ENCODE data around the gene PPP2R5B.

Gene PPP2R5B

GRCh38 chr11:64906314-64906635 lies 18.2 kb upstream of the PPP2R5B start:
- CTCF ChIA-PET = interaction anchor here (1.4 to 36.3 kb wide), 3 partner anchors 8 to 52 kb away, joined by 4 to 1071 read pairs (median 6); partner anchors contain the start of gene CDC42BPG

GRCh38 chr11:64908766-64909165 lies 15.7 kb upstream of the PPP2R5B start:
- WGBS (ENCODE audit: insufficient coverage) = 97% methylated on average over 7 of the region's 11 CpGs
- Histone ChIP-seq H3K4me1 (ENCODE audit: control extremely low read depth in 1 of 4, control insufficient read depth in 4 of 4, insufficient read depth in 4 of 4, low read length in 3 of 4) (no peaks in the 10 kb centered on the region), H3K27me3 (replicated peaks in 2 of 5; ENCODE audit: control insufficient read depth in 4 of 5, insufficient read depth in 5 of 5, low read length in 4 of 5) (no peaks in the 10 kb centered on the region), H3K4me3 (ENCODE audit: control insufficient read depth in 1 of 7, extremely low read depth in 1 of 7, insufficient read depth in 4 of 7, low read depth in 2 of 7, low read length in 6 of 7) (no peak overlapping the region), H3K9me3 (ENCODE audit: control extremely low read depth in 1 of 5, control insufficient read depth in 4 of 5, insufficient read depth in 2 of 5, low read depth in 1 of 5, low read length in 4 of 5) (no peaks in the 10 kb centered on the region), H3K36me3 (ENCODE audit: control insufficient read depth in 4 of 4, insufficient read depth in 4 of 4, low read length in 3 of 4) (peaks cover 9 to 81% (median 57%) of the 10 kb centered on the region in 4 experiments), H3K27ac (ENCODE audit: insufficient read depth in 1 of 2, low read depth in 1 of 2, low read length in 2 of 2, poor library complexity in 1 of 2, severe bottlenecking in 2 of 2) (no peak overlapping the region)
- ChIA-PET POLR2A (no interaction called here), CTCF (interaction anchor here (0.8 to 1.0 kb wide), 2 partner anchors 9 to 120 kb away, joined by 3 read pairs; no protein-coding TSS in a partner anchor)
- DNase-seq = no peak

More at GRCh38 chr11:64906314-64906635, 18.2 kb upstream of the PPP2R5B start:
- over 99% methylated on average over 13 of the region's 13 CpGs for WGBS (ENCODE audit: insufficient coverage)
- POLR2A ChIA-PET = no interaction called here
- no peak overlapping the region for H3K27ac ChIP-seq (ENCODE audit: insufficient read depth in 1 of 2, low read depth in 1 of 2, low read length in 2 of 2, poor library complexity in 1 of 2, severe bottlenecking in 2 of 2)
- H3K4me3 ChIP-seq (ENCODE audit: control insufficient read depth in 1 of 7, extremely low read depth in 1 of 7, insufficient read depth in 4 of 7, low read depth in 2 of 7, low read length in 6 of 7) = no peak overlapping the region
- no peaks in the 10 kb centered on the region for H3K9me3 ChIP-seq (ENCODE audit: control extremely low read depth in 1 of 5, control insufficient read depth in 4 of 5, insufficient read depth in 2 of 5, low read depth in 1 of 5, low read length in 4 of 5)
- H3K27me3 ChIP-seq (replicated peaks in 2 of 5; ENCODE audit: control insufficient read depth in 4 of 5, insufficient read depth in 5 of 5, low read length in 4 of 5) = no peaks in the 10 kb centered on the region
- H3K4me1 ChIP-seq (ENCODE audit: control extremely low read depth in 1 of 4, control insufficient read depth in 4 of 4, insufficient read depth in 4 of 4, low read length in 3 of 4) = no peaks in the 10 kb centered on the region
- peaks cover 8 to 83% (median 51%) of the 10 kb centered on the region in 4 experiments for H3K36me3 ChIP-seq (ENCODE audit: control insufficient read depth in 4 of 4, insufficient read depth in 4 of 4, low read length in 3 of 4)
- DNase-seq = no peak

- ChIA-PET POLR2A (no interaction called here), CTCF (interaction anchor here (1.0 kb wide), 1 partner anchor 10 kb away, joined by 3 read pairs; no protein-coding TSS in a partner anchor)
- Histone ChIP-seq H3K4me1 (ENCODE audit: control extremely low read depth in 1 of 4, control insufficient read depth in 4 of 4, insufficient read depth in 4 of 4, low read length in 3 of 4) (no peaks in the 10 kb centered on the region), H3K27me3 (replicated peaks in 2 of 5; ENCODE audit: control insufficient read depth in 4 of 5, insufficient read depth in 5 of 5, low read length in 4 of 5) (no peaks in the 10 kb centered on the region), H3K9me3 (ENCODE audit: control extremely low read depth in 1 of 5, control insufficient read depth in 4 of 5, insufficient read depth in 2 of 5, low read depth in 1 of 5, low read length in 4 of 5) (no peaks in the 10 kb centered on the region), H3K27ac (ENCODE audit: insufficient read depth in 1 of 2, low read depth in 1 of 2, low read length in 2 of 2, poor library complexity in 1 of 2, severe bottlenecking in 2 of 2) (no peak overlapping the region), H3K4me3 (ENCODE audit: control insufficient read depth in 1 of 7, extremely low read depth in 1 of 7, insufficient read depth in 4 of 7, low read depth in 2 of 7, low read length in 6 of 7) (no peak overlapping the region), H3K36me3 (ENCODE audit: control insufficient read depth in 4 of 4, insufficient read depth in 4 of 4, low read length in 3 of 4) (peaks cover 11 to 88% (median 62%) of the 10 kb centered on the region in 4 experiments)
- 96% methylated on average over 38 of the region's 39 CpGs for WGBS (ENCODE audit: insufficient coverage)
- DNase-seq = no peak
These were observed 14.7 kb upstream of the PPP2R5B start for GRCh38 chr11:64909653-64910343.

- CTCF ChIA-PET = interaction anchor here (1.1 kb wide), 1 partner anchor 12 kb away, joined by 3 read pairs; no protein-coding TSS in a partner anchor
- peaks cover 11 to 83% (median 57%) of the 10 kb centered on the region in 4 experiments for H3K36me3 ChIP-seq (ENCODE audit: control insufficient read depth in 4 of 4, insufficient read depth in 4 of 4, low read length in 3 of 4)
- WGBS (ENCODE audit: insufficient coverage) = 95% methylated on average over 24 of the region's 27 CpGs
- H3K27me3 ChIP-seq (replicated peaks in 2 of 5; ENCODE audit: control insufficient read depth in 4 of 5, insufficient read depth in 5 of 5, low read length in 4 of 5) = no peaks in the 10 kb centered on the region
- H3K27ac ChIP-seq (ENCODE audit: insufficient read depth in 1 of 2, low read depth in 1 of 2, low read length in 2 of 2, poor library complexity in 1 of 2, severe bottlenecking in 2 of 2) = no peak overlapping the region
- H3K4me1 ChIP-seq (ENCODE audit: control extremely low read depth in 1 of 4, control insufficient read depth in 4 of 4, insufficient read depth in 4 of 4, low read length in 3 of 4) = peaks cover 0 to 4% (median 1%) of the 10 kb centered on the region in 4 experiments
- no peaks in the 10 kb centered on the region for H3K9me3 ChIP-seq (ENCODE audit: control extremely low read depth in 1 of 5, control insufficient read depth in 4 of 5, insufficient read depth in 2 of 5, low read depth in 1 of 5, low read length in 4 of 5)
- H3K4me3 ChIP-seq (ENCODE audit: control insufficient read depth in 1 of 7, extremely low read depth in 1 of 7, insufficient read depth in 4 of 7, low read depth in 2 of 7, low read length in 6 of 7) = no peak overlapping the region
- no peak for DNase-seq
- POLR2A ChIA-PET = no interaction called here
These were observed 13.9 kb upstream of the PPP2R5B start for GRCh38 chr11:64910451-64911093.

- Histone ChIP-seq H3K4me1 (ENCODE audit: control extremely low read depth in 1 of 4, control insufficient read depth in 4 of 4, insufficient read depth in 4 of 4, low read length in 3 of 4) (peaks cover 0 to 10% (median 7%) of the 10 kb centered on the region in 4 experiments), H3K27ac (ENCODE audit: insufficient read depth in 1 of 2, low read depth in 1 of 2, low read length in 2 of 2, poor library complexity in 1 of 2, severe bottlenecking in 2 of 2) (no peak overlapping the region), H3K4me3 (ENCODE audit: control insufficient read depth in 1 of 7, extremely low read depth in 1 of 7, insufficient read depth in 4 of 7, low read depth in 2 of 7, low read length in 6 of 7) (no peak overlapping the region), H3K36me3 (ENCODE audit: control insufficient read depth in 4 of 4, insufficient read depth in 4 of 4, low read length in 3 of 4) (peaks cover 11 to 78% (median 54%) of the 10 kb centered on the region in 4 experiments), H3K27me3 (replicated peaks in 2 of 5; ENCODE audit: control insufficient read depth in 4 of 5, insufficient read depth in 5 of 5, low read length in 4 of 5) (no peaks in the 10 kb centered on the region), H3K9me3 (ENCODE audit: control extremely low read depth in 1 of 5, control insufficient read depth in 4 of 5, insufficient read depth in 2 of 5, low read depth in 1 of 5, low read length in 4 of 5) (no peaks in the 10 kb centered on the region)
- 99% methylated on average over 6 of the region's 7 CpGs for WGBS (ENCODE audit: insufficient coverage)
- CTCF ChIA-PET = interaction anchor here (1.1 to 2.0 kb wide), 3 partner anchors 13 to 63 kb away, joined by 3 to 9 read pairs (median 7); no protein-coding TSS in a partner anchor
- POLR2A ChIA-PET = no interaction called here
- no peak for DNase-seq
These were observed 13.3 kb upstream of the PPP2R5B start for GRCh38 chr11:64911142-64911541.

- ChIA-PET CTCF (interaction anchor here (1.1 to 2.0 kb wide), 4 partner anchors 13 to 85 kb away, joined by 3 to 9 read pairs (median 6); partner anchors contain the start of gene BATF2), POLR2A (no interaction called here)
- no peak overlapping the region for H3K27ac ChIP-seq (ENCODE audit: insufficient read depth in 1 of 2, low read depth in 1 of 2, low read length in 2 of 2, poor library complexity in 1 of 2, severe bottlenecking in 2 of 2)
- no peak overlapping the region for H3K4me3 ChIP-seq (ENCODE audit: control insufficient read depth in 1 of 7, extremely low read depth in 1 of 7, insufficient read depth in 4 of 7, low read depth in 2 of 7, low read length in 6 of 7)
- H3K4me1 ChIP-seq (ENCODE audit: control extremely low read depth in 1 of 4, control insufficient read depth in 4 of 4, insufficient read depth in 4 of 4, low read length in 3 of 4) = peaks cover 0 to 15% (median 11%) of the 10 kb centered on the region in 4 experiments
- DNase-seq = no peak
- no peaks in the 10 kb centered on the region for H3K27me3 ChIP-seq (replicated peaks in 2 of 5; ENCODE audit: control insufficient read depth in 4 of 5, insufficient read depth in 5 of 5, low read length in 4 of 5)
- H3K36me3 ChIP-seq (ENCODE audit: control insufficient read depth in 4 of 4, insufficient read depth in 4 of 4, low read length in 3 of 4) = peaks cover 11 to 72% (median 51%) of the 10 kb centered on the region in 4 experiments
- no peaks in the 10 kb centered on the region for H3K9me3 ChIP-seq (ENCODE audit: control extremely low read depth in 1 of 5, control insufficient read depth in 4 of 5, insufficient read depth in 2 of 5, low read depth in 1 of 5, low read length in 4 of 5)
- WGBS (ENCODE audit: insufficient coverage) = 93% methylated on average over 7 of the region's 9 CpGs
These were observed 12.8 kb upstream of the PPP2R5B start for GRCh38 chr11:64911689-64912088.
